Measurements from ENCODE around the gene SCN4A. TPM values are rescaled to one million over a fixed set of nuclear protein-coding genes. Genes with fewer than 3 reads are reported as not detected.

Gene SCN4A
- total and polyA plus RNA-seq, 2 of the 13 experiments (the other 11 are each of a cell fraction or from before 2014, with no cell fraction given): 0.02 to 0.03 TPM

GRCh38 chr17:63960430-63960829 is 12.3 kb downstream of the SCN4A start:
- no peak for TF ChIP-seq NFAT5 (CRISPR knock-in tag; IDR thresholded peaks at IDR 0.05)
- TF ChIP-seq ZMAT3 (CRISPR knock-in tag; conservative IDR thresholded peaks at IDR 0.05): no peak
- TF ChIP-seq RXRA (CRISPR knock-in tag; IDR thresholded peaks at IDR 0.05): no peak
- TF ChIP-seq ZNF292 (CRISPR knock-in tag; IDR thresholded peaks at IDR 0.05; ENCODE audit: borderline replicate concordance, low read depth): no peak
- TF ChIP-seq ZFP1 (CRISPR knock-in tag; IDR thresholded peaks at IDR 0.05): no peak
- no peak for TF ChIP-seq MTF2 (CRISPR knock-in tag; IDR thresholded peaks at IDR 0.05; ENCODE audit: borderline replicate concordance)
- no peak for TF ChIP-seq PRDM4 (CRISPR knock-in tag; IDR thresholded peaks at IDR 0.05; ENCODE audit: borderline replicate concordance)
- TF ChIP-seq REXO4 (CRISPR knock-in tag; IDR thresholded peaks at IDR 0.05; ENCODE audit: borderline replicate concordance): no peak
- TF ChIP-seq CEBPB (IDR thresholded peaks at IDR 0.05; ENCODE audit: borderline replicate concordance, low read depth, low read length): no peak
- no peak for TF ChIP-seq ZNF615 (CRISPR knock-in tag; IDR thresholded peaks at IDR 0.05; ENCODE audit: borderline replicate concordance)
- no peak for TF ChIP-seq MIER3 (CRISPR knock-in tag; IDR thresholded peaks at IDR 0.05; ENCODE audit: borderline replicate concordance)
- TF ChIP-seq XBP1 (CRISPR knock-in tag; IDR thresholded peaks at IDR 0.05): no peak
- no peak for TF ChIP-seq FOXC1 (CRISPR knock-in tag; IDR thresholded peaks at IDR 0.05; ENCODE audit: borderline replicate concordance)
- no peak for TF ChIP-seq KLF6 (CRISPR knock-in tag; IDR thresholded peaks at IDR 0.05)
- TF ChIP-seq TMF1 (CRISPR knock-in tag; IDR thresholded peaks at IDR 0.05; ENCODE audit: low read depth): no peak
- TF ChIP-seq HINFP (CRISPR knock-in tag; IDR thresholded peaks at IDR 0.05; ENCODE audit: low read depth): no peak
- in situ Hi-C loops (cut with HindIII; ENCODE audit: extremely low pct_ligation_motif_present, low pct_unique_long_range_greater_than_20kb) (no loop called here), intact Hi-C loops (cut with micrococcal nuclease; ENCODE audit: unreplicated experiment) (no loop called here)
- no peaks in the 10 kb centered on the region for H3K79me2 ChIP-seq (ENCODE audit: insufficient read depth, low read length)
- WGBS (ENCODE audit: low lambda C conversion rate): 39% methylated on average over 7 of the region's 7 CpGs
- H3K9ac ChIP-seq (ENCODE audit: insufficient read depth, low read depth, low read length): no peak overlapping the region
- ATAC-seq (no peak), FAIRE-seq (no peak), DNase-seq (ENCODE audit: low spot score) (no peak)
- no peak overlapping the region for H3K4me2 ChIP-seq (ENCODE audit: low read depth, low read length)
- ChIA-PET CTCF (ENCODE audit: low intra/inter-chr PET ratio, low total read pairs) (no interaction called here), POLR2A (no interaction called here)
- H3K27me3 ChIP-seq (ENCODE audit: control insufficient read depth in 1 of 2, insufficient read depth in 2 of 2, low read length in 2 of 2): peaks cover 4 to 22% of the 10 kb centered on the region in 2 experiments; a peak in 2 of 5 replicates
- no peak overlapping the region for H2AFZ ChIP-seq (ENCODE audit: low read length)
- H4K20me1 ChIP-seq (ENCODE audit: insufficient read depth, low read length): no peaks in the 10 kb centered on the region; the same call in 1 of the 2 replicates
- H3K27ac ChIP-seq (ENCODE audit: extremely low read length, insufficient read depth, low read length): no peak overlapping the region
- H3K9me3 ChIP-seq (ENCODE audit: low read length): no peaks in the 10 kb centered on the region
- no peaks in the 10 kb centered on the region for H3K36me3 ChIP-seq (replicated peaks in 1 of 2; ENCODE audit: control insufficient read depth in 1 of 2, insufficient read depth in 2 of 2, low read length in 2 of 2)
- peaks cover 32% of the 10 kb centered on the region for H3K4me1 ChIP-seq (ENCODE audit: insufficient read depth, low read length)
- BruUV-seq (replicated peaks): no TSS peak
- no peak overlapping the region for H3K4me3 ChIP-seq (replicated peaks in 1 of 3; ENCODE audit: insufficient read depth in 1 of 3, low read depth in 2 of 3, low read length in 3 of 3)

All from HepG2 (cell line).